Mononuclear cell (primary cell): ENCODE measurements around the gene WDR5. TPM values are rescaled to one million over a fixed set of nuclear protein-coding genes. Genes with fewer than 3 reads are reported as not detected.

Source experiments
- H3K27me3 ChIP-seq: 2 replicates; pipeline ENCODE4 v1.6.0; 2011; ENCODE audit warnings: low read length, control low read depth; ENCODE audit not compliant: insufficient read depth
- H3K4me1 ChIP-seq: 2 replicates; pipeline ENCODE4 v1.5.1; 2011; ENCODE audit warnings: mild to moderate bottlenecking, low read length, control low read depth; ENCODE audit not compliant: insufficient read depth
- H3K4me3 ChIP-seq: 2 replicates; pipeline ENCODE4 v1.5.1; 2011; ENCODE audit warnings: mild to moderate bottlenecking, low read length, moderate library complexity
- H3K9me3 ChIP-seq: 2 replicates; pipeline ENCODE4 v1.5.1; 2011; ENCODE audit warnings: low read depth, mild to moderate bottlenecking, control low read depth, low read length
- total RNA-seq: library from RNA; depleted of rRNA; stranded (reverse); fragments of >200 nt; gene quantifications from one replicate; pipeline ENCODE4 v1.2.3, GENCODE V29; 2012

Gene WDR5
- total RNA-seq, 1 donor = 9.7 TPM

- H3K4me1 ChIP-seq = peaks cover 42% of the 10 kb centered on the region
- no peak overlapping the region for H3K4me3 ChIP-seq
- no peaks in the 10 kb centered on the region for H3K9me3 ChIP-seq
- H3K27me3 ChIP-seq = no peaks in the 10 kb centered on the region
Measured at GRCh38 chr9:134172198-134173126, 36.6 kb downstream of the WDR5 start.

- Histone ChIP-seq H3K27me3 (no peaks in the 10 kb centered on the region), H3K4me1 (peaks cover 42% of the 10 kb centered on the region), H3K4me3 (no peak overlapping the region), H3K9me3 (no peaks in the 10 kb centered on the region)
Measured at GRCh38 chr9:134173127-134174072, 37.5 kb downstream of the WDR5 start.

- no peaks in the 10 kb centered on the region for H3K27me3 ChIP-seq
- no peak overlapping the region for H3K4me3 ChIP-seq
- peaks cover 42% of the 10 kb centered on the region for H3K4me1 ChIP-seq
- no peaks in the 10 kb centered on the region for H3K9me3 ChIP-seq
Measured at GRCh38 chr9:134174073-134174449, 38.2 kb downstream of the WDR5 start.

GRCh38 chr9:134174526-134175290 is 38.8 kb downstream of the WDR5 start:
- Histone ChIP-seq H3K4me1 (peaks cover 42% of the 10 kb centered on the region), H3K9me3 (no peaks in the 10 kb centered on the region), H3K27me3 (no peaks in the 10 kb centered on the region), H3K4me3 (no peak overlapping the region)

GRCh38 chr9:134175291-134175807 is 39.5 kb downstream of the WDR5 start:
- H3K4me3 ChIP-seq = no peak overlapping the region
- peaks cover 37% of the 10 kb centered on the region for H3K4me1 ChIP-seq
- no peaks in the 10 kb centered on the region for H3K27me3 ChIP-seq
- no peaks in the 10 kb centered on the region for H3K9me3 ChIP-seq

- H3K4me3 ChIP-seq = no peak overlapping the region
- no peaks in the 10 kb centered on the region for H3K9me3 ChIP-seq
- H3K27me3 ChIP-seq = no peaks in the 10 kb centered on the region
- peaks cover 37% of the 10 kb centered on the region for H3K4me1 ChIP-seq
Measured at GRCh38 chr9:134175808-134176598, 40.1 kb downstream of the WDR5 start.

- no peaks in the 10 kb centered on the region for H3K27me3 ChIP-seq
- no peaks in the 10 kb centered on the region for H3K9me3 ChIP-seq
- H3K4me1 ChIP-seq = peaks cover 37% of the 10 kb centered on the region
- no peak overlapping the region for H3K4me3 ChIP-seq
Measured at GRCh38 chr9:134176599-134176968, 40.7 kb downstream of the WDR5 start.

- no peak overlapping the region for H3K4me3 ChIP-seq
- H3K27me3 ChIP-seq = no peaks in the 10 kb centered on the region
- no peaks in the 10 kb centered on the region for H3K9me3 ChIP-seq
- H3K4me1 ChIP-seq = peaks cover 35% of the 10 kb centered on the region
Measured at GRCh38 chr9:134177186-134177585, 41.3 kb downstream of the WDR5 start.

- H3K4me1 ChIP-seq = peaks cover 29% of the 10 kb centered on the region
- no peaks in the 10 kb centered on the region for H3K9me3 ChIP-seq
- H3K27me3 ChIP-seq = no peaks in the 10 kb centered on the region
- H3K4me3 ChIP-seq = no peak overlapping the region
Measured at GRCh38 chr9:134177624-134178393, 41.9 kb downstream of the WDR5 start.

- Histone ChIP-seq H3K4me1 (peaks cover 23% of the 10 kb centered on the region), H3K27me3 (no peaks in the 10 kb centered on the region), H3K4me3 (no peak overlapping the region), H3K9me3 (no peaks in the 10 kb centered on the region)
Measured at GRCh38 chr9:134178394-134178767, 42.5 kb downstream of the WDR5 start.

GRCh38 chr9:134178768-134179551 is 43.1 kb downstream of the WDR5 start:
- Histone ChIP-seq H3K4me3 (no peak overlapping the region), H3K27me3 (no peaks in the 10 kb centered on the region), H3K4me1 (peaks cover 17% of the 10 kb centered on the region), H3K9me3 (no peaks in the 10 kb centered on the region)

- no peaks in the 10 kb centered on the region for H3K27me3 ChIP-seq
- no peaks in the 10 kb centered on the region for H3K9me3 ChIP-seq
- H3K4me3 ChIP-seq = no peak overlapping the region
- H3K4me1 ChIP-seq = peaks cover 11% of the 10 kb centered on the region
Measured at GRCh38 chr9:134179595-134179917, 43.7 kb downstream of the WDR5 start.
